HUES64 (cell line): ENCODE data around the gene DZIP1.

ENCODE experiments used
- H3K27ac ChIP-seq: 2 replicates; pipeline ENCODE4 v1.7.0; 2013; ENCODE audit warnings: low read depth, low read length, inconsistent platforms
- H3K27me3 ChIP-seq: 2 replicates; pipeline ENCODE4 v1.6.1; 2013; ENCODE audit warnings: mild to moderate bottlenecking, low read length; ENCODE audit not compliant: insufficient read depth
- H3K36me3 ChIP-seq: 2 replicates; pipeline ENCODE4 v1.6.1; 2013; ENCODE audit warnings: mild to moderate bottlenecking, low read length; ENCODE audit not compliant: insufficient read depth
- H3K4me1 ChIP-seq: 2 replicates; pipeline ENCODE4 v1.6.1; 2013; ENCODE audit warnings: mild to moderate bottlenecking, low read length, moderate library complexity; ENCODE audit not compliant: insufficient read depth
- H3K4me3 ChIP-seq: 2 replicates; pipeline ENCODE4 v1.5.1; 2013; ENCODE audit warnings: mild to moderate bottlenecking, low read length, moderate library complexity
- H3K9ac ChIP-seq: 2 replicates; pipeline ENCODE4 v1.6.1; 2013; ENCODE audit warnings: mild to moderate bottlenecking, low read depth, low read length
- H3K9me3 ChIP-seq: 2 replicates; pipeline ENCODE4 v1.6.1; 2013; ENCODE audit warnings: low read depth, low read length; ENCODE audit not compliant: insufficient read depth
- WGBS: fragments of 150-250, 120-280 bp; methylation state at CpG from one replicate; pipeline ENCODE4 v1.1.7; 2013; ENCODE audit warnings: missing lambda C conversion rate; 5-methylcytosine and 5-hydroxymethylcytosine counted together

DZIP1 gene

GRCh38 chr13:95642999-95643398 lies 1.5 kb downstream of the DZIP1 start:
- Histone ChIP-seq H3K27me3 (peaks cover 17% of the 10 kb centered on the region), H3K9me3 (no peaks in the 10 kb centered on the region), H3K9ac (peak overlapping the region; percentile 85; the same call in 1 of the 2 replicates), H3K36me3 (peaks cover 22% of the 10 kb centered on the region), H3K4me3 (peak overlapping the region; percentile 74), H3K4me1 (peaks cover 20% of the 10 kb centered on the region), H3K27ac (no peak overlapping the region)
- WGBS, result 45% methylated on average over 3 of the region's 3 CpGs

- peaks cover 27% of the 10 kb centered on the region for H3K36me3 ChIP-seq
These were observed 2.4 kb downstream of the DZIP1 start for GRCh38 chr13:95642028-95642621.

GRCh38 chr13:95641291-95642027 lies 3.0 kb downstream of the DZIP1 start:
- Histone ChIP-seq H3K27me3 (peaks cover 17% of the 10 kb centered on the region), H3K4me3 (peak overlapping the region; percentile 74), H3K4me1 (peaks cover 20% of the 10 kb centered on the region), H3K9me3 (no peaks in the 10 kb centered on the region), H3K36me3 (peaks cover 34% of the 10 kb centered on the region), H3K9ac (0 out of 2 replicates have a peak overlapping the region, but pooled peaks have one; percentile 16), H3K27ac (no peak overlapping the region)
- WGBS, result 55% methylated on average over 58 of the region's 58 CpGs

More at GRCh38 chr13:95642028-95642621, 2.4 kb downstream of the DZIP1 start:
- Histone ChIP-seq H3K4me3 (peak overlapping the region; percentile 74), H3K27me3 (peaks cover 17% of the 10 kb centered on the region), H3K27ac (no peak overlapping the region), H3K9ac (no peak overlapping the region; the same call in 1 of the 2 replicates), H3K4me1 (peaks cover 20% of the 10 kb centered on the region), H3K9me3 (no peaks in the 10 kb centered on the region)
- 32% methylated on average over 34 of the region's 35 CpGs for WGBS

GRCh38 chr13:95636853-95637252 lies 7.7 kb downstream of the DZIP1 start:
- H3K27me3 ChIP-seq, result no peaks in the 10 kb centered on the region; the same call in 1 of the 2 replicates
- H3K9ac ChIP-seq, result no peak overlapping the region
- H3K36me3 ChIP-seq, result peaks cover 60% of the 10 kb centered on the region
- 0 out of 2 replicates have a peak, but pooled peaks cover 3% of the 10 kb centered on the region for H3K4me1 ChIP-seq
- H3K4me3 ChIP-seq, result no peak overlapping the region
- H3K27ac ChIP-seq, result no peak overlapping the region
- no peaks in the 10 kb centered on the region for H3K9me3 ChIP-seq

- no peaks in the 10 kb centered on the region for H3K4me1 ChIP-seq
- H3K9me3 ChIP-seq, result no peaks in the 10 kb centered on the region
- no peaks in the 10 kb centered on the region for H3K27me3 ChIP-seq
- 96% methylated on average over 2 of the region's 3 CpGs for WGBS
- peaks cover 79% of the 10 kb centered on the region for H3K36me3 ChIP-seq
- H3K4me3 ChIP-seq, result no peak overlapping the region
- H3K27ac ChIP-seq, result no peak overlapping the region
- H3K9ac ChIP-seq, result no peak overlapping the region
These were observed 13.9 kb downstream of the DZIP1 start for GRCh38 chr13:95630593-95630992.

GRCh38 chr13:95629071-95629470 lies 15.4 kb downstream of the DZIP1 start:
- Histone ChIP-seq H3K4me1 (no peaks in the 10 kb centered on the region), H3K36me3 (peaks cover 81% of the 10 kb centered on the region), H3K9ac (no peak overlapping the region), H3K9me3 (no peaks in the 10 kb centered on the region), H3K27me3 (no peaks in the 10 kb centered on the region), H3K4me3 (no peak overlapping the region), H3K27ac (no peak overlapping the region)
- 96% methylated on average over 4 of the region's 4 CpGs for WGBS

GRCh38 chr13:95628488-95628887 lies 16.0 kb downstream of the DZIP1 start:
- Histone ChIP-seq H3K4me3 (no peak overlapping the region), H3K4me1 (no peaks in the 10 kb centered on the region), H3K27ac (no peak overlapping the region), H3K9ac (no peak overlapping the region), H3K27me3 (no peaks in the 10 kb centered on the region), H3K9me3 (no peaks in the 10 kb centered on the region), H3K36me3 (peaks cover 80% of the 10 kb centered on the region)
- 94% methylated on average over 1 of the region's 1 CpG for WGBS

GRCh38 chr13:95627590-95627989 lies 16.9 kb downstream of the DZIP1 start:
- H3K27me3 ChIP-seq, result no peaks in the 10 kb centered on the region
- 100% methylated on average over 1 of the region's 1 CpG for WGBS
- no peaks in the 10 kb centered on the region for H3K9me3 ChIP-seq
- H3K27ac ChIP-seq, result no peak overlapping the region
- no peak overlapping the region for H3K4me3 ChIP-seq
- H3K4me1 ChIP-seq, result no peaks in the 10 kb centered on the region
- H3K9ac ChIP-seq, result no peak overlapping the region
- peaks cover 82% of the 10 kb centered on the region for H3K36me3 ChIP-seq

- Histone ChIP-seq H3K4me3 (no peak overlapping the region), H3K27me3 (no peaks in the 10 kb centered on the region), H3K36me3 (peaks cover 83% of the 10 kb centered on the region), H3K4me1 (no peaks in the 10 kb centered on the region), H3K9ac (no peak overlapping the region), H3K27ac (no peak overlapping the region), H3K9me3 (no peaks in the 10 kb centered on the region)
These were observed 17.7 kb downstream of the DZIP1 start for GRCh38 chr13:95626768-95627167.

GRCh38 chr13:95624020-95624419 lies 20.5 kb downstream of the DZIP1 start:
- Histone ChIP-seq H3K36me3 (peaks cover 83% of the 10 kb centered on the region), H3K27ac (no peak overlapping the region; the same call in 1 of the 2 replicates), H3K4me1 (no peaks in the 10 kb centered on the region), H3K9me3 (no peaks in the 10 kb centered on the region), H3K27me3 (no peaks in the 10 kb centered on the region), H3K9ac (no peak overlapping the region), H3K4me3 (no peak overlapping the region)
- WGBS, result 31% methylated on average over 5 of the region's 5 CpGs

- peaks cover 83% of the 10 kb centered on the region for H3K36me3 ChIP-seq
These were observed 21.4 kb downstream of the DZIP1 start for GRCh38 chr13:95623141-95623540.

More at GRCh38 chr13:95623141-95623540, 21.4 kb downstream of the DZIP1 start:
- Histone ChIP-seq H3K4me3 (no peak overlapping the region), H3K4me1 (no peaks in the 10 kb centered on the region), H3K9me3 (no peaks in the 10 kb centered on the region), H3K27ac (no peak overlapping the region), H3K9ac (no peak overlapping the region), H3K27me3 (no peaks in the 10 kb centered on the region)
- WGBS, result 57% methylated on average over 5 of the region's 5 CpGs
